Thoracic aorta (tissue), 2 donors: ENCODE measurements around the gene IQCM. TPM values are rescaled to one million over a fixed set of nuclear protein-coding genes. Genes with fewer than 3 reads are reported as not detected.

Source experiments
- ATAC-seq: fragments of 150-250 bp; one replicate; pipeline ENCODE4 v1.8.0; 2017; ENCODE audit warnings: low read depth; ENCODE audit not compliant: insufficient number of reproducible peaks, low FRiP score
- DNase-seq: peaks from one replicate; pipeline ENCODE4 v3.0.0-alpha.2; 2020; ENCODE audit warnings: low spot score
- H3K27ac ChIP-seq, 2 donors: fragments of 200-600 bp; sonication (generic); 1 replicate in 1 of 2; 2 replicates in 1 of 2; pipeline ENCODE4 v1.5.1; 2016; ENCODE audit warnings: mild to moderate bottlenecking in 2 of 2, moderate library complexity in 2 of 2
- H3K27me3 ChIP-seq: fragments of 200-600 bp; sonication (generic); replicated peaks from 2 replicates; pipeline ENCODE4 v1.6.0; 2016; ENCODE audit warnings: mild to moderate bottlenecking; ENCODE audit not compliant: insufficient read depth
- H3K36me3 ChIP-seq: fragments of 200-600 bp; sonication (generic); one replicate; pipeline ENCODE4 v1.5.1; 2016
- H3K4me1 ChIP-seq, 2 donors: fragments of 200-600 bp; sonication (generic); 1 replicate in 1 of 2; 2 replicates in 1 of 2; pipeline versions ENCODE4 v1.5.1 to v1.6.0; 2016; ENCODE audit warnings: low read depth in 2 of 2, mild to moderate bottlenecking in 1 of 2; ENCODE audit not compliant: control insufficient read depth in 1 of 2
- H3K4me3 ChIP-seq: fragments of 200-600 bp; sonication (generic); 2 replicates; pipeline ENCODE4 v1.5.1; 2016; ENCODE audit warnings: mild to moderate bottlenecking
- H3K9me3 ChIP-seq: fragments of 200-600 bp; sonication (generic); 2 replicates; pipeline ENCODE4 v1.5.1; 2016
- total RNA-seq, 2 donors: library from RNA; depleted of rRNA; stranded (reverse); fragments of >200 nt; gene quantifications; one replicate each; pipeline versions ENCODE4 v1.1.0 to v1.2.3, GENCODE V29; 2016
- TF ChIP-seq, protein P1 (sequence below): fragments of 200-600 bp; sonication (generic); IDR thresholded peaks from one replicate; pipeline ENCODE4 v1.5.1; 2019; ENCODE audit warnings: antibody characterized with exemption

IQCM gene
- total RNA-seq, 2 donors from 2014 or later, result not detected

DNA sequence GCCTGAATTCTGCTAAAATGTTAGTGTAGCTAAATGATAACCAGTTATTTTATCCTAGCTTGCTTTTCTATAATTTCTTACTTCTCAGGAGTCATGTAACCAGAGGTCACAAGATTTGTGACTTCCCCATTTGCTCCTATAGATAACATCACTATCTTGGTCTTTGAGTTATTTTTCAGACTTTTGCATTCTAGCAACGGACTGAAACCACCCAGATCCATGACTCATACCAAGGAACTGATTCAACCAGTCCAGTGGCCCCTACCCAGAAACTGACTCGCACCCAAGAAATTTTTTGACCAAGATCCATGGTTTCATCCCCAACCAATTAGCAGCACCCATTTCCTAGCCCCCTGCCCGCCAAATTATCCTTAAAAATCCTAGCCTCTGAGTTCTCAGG, 50.0 kb downstream of the IQCM start:
- no peaks in the 10 kb centered on the region for H3K4me1 ChIP-seq
- ATAC-seq, result no peak
- no peaks in the 10 kb centered on the region for H3K36me3 ChIP-seq
- DNase-seq, result no peak
- no peak overlapping the region for H3K27ac ChIP-seq
- no peaks in the 10 kb centered on the region for H3K27me3 ChIP-seq
- H3K4me3 ChIP-seq, result no peak overlapping the region
- no peaks in the 10 kb centered on the region for H3K9me3 ChIP-seq
- TF ChIP-seq, protein P1, sequence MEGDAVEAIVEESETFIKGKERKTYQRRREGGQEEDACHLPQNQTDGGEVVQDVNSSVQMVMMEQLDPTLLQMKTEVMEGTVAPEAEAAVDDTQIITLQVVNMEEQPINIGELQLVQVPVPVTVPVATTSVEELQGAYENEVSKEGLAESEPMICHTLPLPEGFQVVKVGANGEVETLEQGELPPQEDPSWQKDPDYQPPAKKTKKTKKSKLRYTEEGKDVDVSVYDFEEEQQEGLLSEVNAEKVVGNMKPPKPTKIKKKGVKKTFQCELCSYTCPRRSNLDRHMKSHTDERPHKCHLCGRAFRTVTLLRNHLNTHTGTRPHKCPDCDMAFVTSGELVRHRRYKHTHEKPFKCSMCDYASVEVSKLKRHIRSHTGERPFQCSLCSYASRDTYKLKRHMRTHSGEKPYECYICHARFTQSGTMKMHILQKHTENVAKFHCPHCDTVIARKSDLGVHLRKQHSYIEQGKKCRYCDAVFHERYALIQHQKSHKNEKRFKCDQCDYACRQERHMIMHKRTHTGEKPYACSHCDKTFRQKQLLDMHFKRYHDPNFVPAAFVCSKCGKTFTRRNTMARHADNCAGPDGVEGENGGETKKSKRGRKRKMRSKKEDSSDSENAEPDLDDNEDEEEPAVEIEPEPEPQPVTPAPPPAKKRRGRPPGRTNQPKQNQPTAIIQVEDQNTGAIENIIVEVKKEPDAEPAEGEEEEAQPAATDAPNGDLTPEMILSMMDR, result no peak

- H3K4me1 ChIP-seq, result no peaks in the 10 kb centered on the region
- TF ChIP-seq, protein P1, result no peak
- no peak for ATAC-seq
Observed at GRCh38 chr4:149755969-149756368, 59.7 kb downstream of the IQCM start.

DNA sequence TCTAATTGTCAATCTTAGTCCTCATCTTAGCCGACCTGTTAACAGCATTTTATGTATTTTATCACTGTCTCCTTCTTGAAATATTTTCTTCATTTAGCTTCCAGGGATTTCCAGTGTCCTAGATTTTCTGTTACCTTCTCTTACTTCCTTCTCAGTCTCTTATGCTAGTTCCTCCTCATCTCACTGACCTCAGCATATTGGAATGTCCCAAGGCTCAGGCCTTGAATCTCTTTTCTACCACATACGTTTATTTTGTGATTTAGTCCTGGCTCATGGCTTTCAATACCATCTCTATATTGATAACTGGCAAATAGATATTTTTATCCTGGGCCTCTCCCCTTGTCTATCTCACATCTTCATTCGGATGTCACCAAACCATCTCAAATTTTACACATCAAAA, 61.1 kb downstream of the IQCM start:
- no peaks in the 10 kb centered on the region for H3K4me1 ChIP-seq
- ATAC-seq (no peak), DNase-seq (no peak)
- TF ChIP-seq, protein P1, result no peak
- no peak overlapping the region for H3K27ac ChIP-seq
- H3K9me3 ChIP-seq, result no peaks in the 10 kb centered on the region
- no peaks in the 10 kb centered on the region for H3K27me3 ChIP-seq
- no peak overlapping the region for H3K4me3 ChIP-seq
- H3K36me3 ChIP-seq, result no peaks in the 10 kb centered on the region

More at GRCh38 chr4:149755969-149756368, 59.7 kb downstream of the IQCM start:
- no peaks in the 10 kb centered on the region for H3K36me3 ChIP-seq
- H3K4me3 ChIP-seq, result no peak overlapping the region
- H3K9me3 ChIP-seq, result no peaks in the 10 kb centered on the region
- H3K27ac ChIP-seq, result no peak overlapping the region
- no peak for DNase-seq
- H3K27me3 ChIP-seq, result no peaks in the 10 kb centered on the region

DNA sequence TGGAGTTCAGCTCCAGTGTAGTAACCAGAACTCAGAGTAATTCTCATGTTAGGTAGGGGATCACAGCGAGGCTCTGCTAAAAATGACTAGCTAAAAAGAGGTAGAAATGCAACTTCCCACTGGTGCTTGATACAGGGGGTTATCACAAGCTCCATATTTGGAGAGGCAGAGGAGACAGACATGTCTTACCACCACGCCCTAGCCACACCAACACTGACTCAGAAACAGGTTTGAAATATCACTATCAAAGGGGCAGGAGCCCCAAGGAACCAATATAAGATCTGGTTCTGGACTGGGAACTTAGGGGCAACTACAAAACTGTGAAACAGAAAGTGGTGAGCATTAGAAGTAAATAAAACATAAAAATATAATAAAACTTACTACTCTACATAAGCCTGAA, 62.9 kb downstream of the IQCM start:
- Histone ChIP-seq H3K4me1 (no peaks in the 10 kb centered on the region), H3K36me3 (no peaks in the 10 kb centered on the region), H3K9me3 (no peaks in the 10 kb centered on the region), H3K4me3 (no peak overlapping the region), H3K27ac (no peak overlapping the region), H3K27me3 (no peaks in the 10 kb centered on the region)
- ATAC-seq (no peak), DNase-seq (no peak)
- TF ChIP-seq, protein P1, result no peak

- H3K4me1 ChIP-seq, result no peaks in the 10 kb centered on the region
- H3K27ac ChIP-seq, result no peak overlapping the region
- no peak overlapping the region for H3K4me3 ChIP-seq
- no peaks in the 10 kb centered on the region for H3K27me3 ChIP-seq
- no peaks in the 10 kb centered on the region for H3K9me3 ChIP-seq
- no peaks in the 10 kb centered on the region for H3K36me3 ChIP-seq
- ATAC-seq (no peak), DNase-seq (no peak)
- TF ChIP-seq, protein P1, result no peak
Observed at GRCh38 chr4:149751174-149751573, 64.5 kb downstream of the IQCM start.
